COLO829 (cell line): ENCODE measurements around the gene HIRIP3.
A peak's percentile ranks its signal among the peaks of the same experiment; 100 is the strongest.

ENCODE experiments used
- DNase-seq: peaks from one replicate; pipeline ENCODE4 v3.0.0; 2012; ENCODE audit warnings: low spot score

Gene HIRIP3

DNA sequence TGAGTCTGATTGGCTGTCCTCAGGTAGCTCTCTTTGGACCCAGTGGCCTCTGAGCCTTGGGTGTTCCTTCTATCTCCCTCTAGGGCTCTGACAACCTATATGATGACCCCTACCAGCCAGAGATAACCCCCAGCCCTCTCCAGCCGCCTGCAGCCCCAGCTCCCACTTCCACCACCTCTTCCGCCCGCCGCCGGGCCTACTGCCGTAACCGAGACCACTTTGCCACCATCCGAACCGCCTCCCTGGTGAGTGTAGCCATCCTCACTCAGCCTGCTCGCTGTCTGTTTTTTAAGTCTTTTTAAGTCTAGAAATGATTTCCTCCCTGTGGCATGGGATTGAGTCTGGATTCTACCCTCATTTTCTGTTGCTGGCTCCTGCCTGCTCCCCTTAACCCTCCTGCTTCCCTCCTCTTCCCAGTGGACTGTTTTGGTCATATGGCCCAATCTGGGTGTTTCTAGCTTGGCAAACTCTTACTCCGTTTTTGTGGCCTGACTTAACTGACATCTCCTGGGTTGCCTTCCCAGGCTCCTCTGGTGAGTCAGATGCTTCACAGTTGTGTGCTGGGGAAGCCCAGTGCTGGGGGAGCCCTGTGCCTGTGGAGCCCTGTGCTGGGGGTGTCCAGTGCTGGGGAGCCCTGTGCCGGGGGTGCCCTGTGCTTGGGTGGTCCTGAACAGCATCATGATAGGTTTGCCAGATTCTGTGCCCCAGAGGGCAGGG, 11.8 kb downstream of the HIRIP3 start:
- DNase-seq: no peak

DNA sequence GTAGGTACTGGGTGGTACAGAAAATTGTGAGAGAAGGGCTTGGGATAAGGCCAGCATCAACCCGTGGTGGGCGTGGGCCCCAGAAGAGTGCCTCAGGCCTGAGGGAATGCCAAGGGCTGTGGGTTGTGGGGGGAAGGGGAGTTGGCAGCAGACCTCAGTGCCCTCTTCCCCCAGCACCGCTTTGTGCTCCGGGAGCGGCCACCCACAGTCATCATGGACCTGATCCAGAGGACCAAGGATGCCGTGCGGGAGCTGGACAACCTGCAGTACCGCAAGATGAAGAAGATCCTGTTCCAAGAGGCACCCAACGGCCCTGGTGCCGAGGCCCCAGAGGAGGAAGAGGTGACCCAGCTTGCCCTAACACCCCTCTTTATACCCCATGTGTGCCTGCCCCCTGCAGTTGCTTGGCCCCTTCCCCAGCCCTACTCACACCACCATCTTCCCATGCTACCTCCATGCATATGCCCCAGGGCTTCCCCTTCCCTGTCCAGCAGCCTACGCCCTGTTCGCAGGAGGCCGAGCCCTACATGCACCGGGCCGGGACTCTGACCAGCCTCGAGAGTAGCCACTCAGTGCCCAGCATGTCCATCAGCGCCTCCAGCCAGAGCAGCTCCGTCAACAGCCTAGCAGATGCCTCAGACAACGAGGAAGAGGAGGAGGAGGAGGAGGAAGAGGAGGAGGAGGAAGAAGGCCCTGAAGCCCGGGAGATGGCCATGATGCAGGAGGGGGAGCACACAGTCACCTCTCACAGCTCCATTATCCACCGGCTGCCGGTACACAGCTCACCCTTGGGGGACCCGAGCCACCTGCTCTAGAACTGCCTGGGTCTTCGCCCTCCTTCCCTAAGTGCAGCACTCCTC, 12.6 kb downstream of the HIRIP3 start:
- no peak for DNase-seq

DNA sequence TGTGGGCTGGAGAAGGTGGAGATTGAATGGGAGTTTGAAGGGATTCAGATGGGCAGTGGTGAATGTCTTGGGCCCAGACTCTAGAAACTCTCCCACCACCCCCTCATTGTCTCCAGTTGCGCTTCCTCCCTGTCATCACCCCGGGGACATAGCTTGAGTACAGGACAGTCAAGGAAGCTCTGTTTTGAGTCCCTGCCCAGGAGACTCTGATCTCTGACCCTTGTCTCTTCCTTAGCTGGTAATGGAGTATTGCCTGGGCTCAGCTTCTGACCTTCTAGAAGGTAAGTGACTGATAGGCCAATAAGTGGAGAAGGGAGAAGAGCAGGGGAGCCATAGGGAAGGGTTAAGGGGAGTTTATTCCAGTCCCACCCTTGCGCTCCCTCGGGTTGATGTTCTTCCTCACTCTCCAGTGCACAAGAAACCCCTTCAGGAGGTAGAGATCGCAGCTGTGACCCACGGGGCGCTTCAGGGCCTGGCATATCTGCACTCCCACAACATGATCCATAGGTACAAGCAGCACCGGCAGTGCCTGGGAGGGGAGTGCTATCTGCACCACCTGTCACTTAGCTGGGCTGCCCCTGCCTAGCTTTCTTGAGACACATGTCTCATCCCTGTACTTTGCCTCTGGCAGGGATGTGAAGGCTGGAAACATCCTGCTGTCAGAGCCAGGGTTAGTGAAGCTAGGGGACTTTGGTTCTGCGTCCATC, 16.7 kb downstream of the HIRIP3 start:
- no peak for DNase-seq

DNA sequence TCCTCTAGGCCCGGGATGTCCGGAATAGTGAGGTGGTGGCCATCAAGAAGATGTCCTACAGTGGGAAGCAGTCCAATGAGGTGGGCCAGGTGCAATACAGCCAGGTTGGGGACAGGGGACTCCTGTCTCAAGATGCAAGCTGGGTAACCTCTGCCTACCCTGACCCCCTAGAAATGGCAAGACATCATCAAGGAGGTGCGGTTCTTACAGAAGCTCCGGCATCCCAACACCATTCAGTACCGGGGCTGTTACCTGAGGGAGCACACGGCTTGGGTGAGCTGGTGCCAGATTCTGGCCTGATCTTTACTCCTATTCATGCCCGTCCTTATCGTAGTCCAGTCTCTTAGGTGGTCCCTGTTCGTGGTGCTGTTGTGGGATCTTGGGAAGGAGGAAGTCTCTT, 17.3 kb downstream of the HIRIP3 start:
- no peak for DNase-seq

DNA sequence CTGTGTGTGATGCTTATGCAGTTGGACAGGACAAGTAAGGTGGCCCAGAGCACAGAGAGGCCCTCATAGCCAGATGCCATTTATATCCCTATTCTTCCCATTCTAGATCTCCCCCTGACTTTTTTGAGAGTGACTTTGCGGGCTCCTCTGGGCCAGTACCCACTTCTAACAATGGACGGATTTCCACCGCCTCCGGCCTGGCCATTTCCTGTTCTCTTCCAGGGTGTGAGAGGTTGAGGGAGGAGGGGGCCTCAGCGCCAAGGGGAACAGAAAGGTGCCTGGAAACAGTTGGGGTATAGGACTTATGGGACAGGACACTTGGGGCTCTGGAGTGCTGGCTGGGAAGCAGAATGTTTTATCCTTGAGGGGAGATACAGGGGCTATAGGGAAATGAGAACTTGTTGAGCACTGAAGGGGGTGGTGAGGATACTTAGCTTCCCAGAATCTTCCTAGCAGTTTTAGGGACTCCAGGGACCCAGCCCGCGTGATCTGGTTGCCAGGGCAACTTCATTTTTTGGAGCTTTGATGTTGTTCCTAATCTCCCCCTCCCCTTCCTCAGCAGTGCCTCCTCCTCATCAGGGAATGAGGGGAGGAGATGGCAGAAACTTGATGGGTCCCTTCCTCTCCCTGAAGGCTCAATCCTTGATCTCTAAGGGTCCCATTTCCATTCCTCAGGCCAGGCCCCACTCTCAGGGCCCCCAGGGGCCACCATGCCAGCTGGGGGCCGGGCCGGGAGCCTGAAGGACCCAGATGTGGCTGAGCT, 18.2 kb downstream of the HIRIP3 start:
- no peak for DNase-seq

DNA sequence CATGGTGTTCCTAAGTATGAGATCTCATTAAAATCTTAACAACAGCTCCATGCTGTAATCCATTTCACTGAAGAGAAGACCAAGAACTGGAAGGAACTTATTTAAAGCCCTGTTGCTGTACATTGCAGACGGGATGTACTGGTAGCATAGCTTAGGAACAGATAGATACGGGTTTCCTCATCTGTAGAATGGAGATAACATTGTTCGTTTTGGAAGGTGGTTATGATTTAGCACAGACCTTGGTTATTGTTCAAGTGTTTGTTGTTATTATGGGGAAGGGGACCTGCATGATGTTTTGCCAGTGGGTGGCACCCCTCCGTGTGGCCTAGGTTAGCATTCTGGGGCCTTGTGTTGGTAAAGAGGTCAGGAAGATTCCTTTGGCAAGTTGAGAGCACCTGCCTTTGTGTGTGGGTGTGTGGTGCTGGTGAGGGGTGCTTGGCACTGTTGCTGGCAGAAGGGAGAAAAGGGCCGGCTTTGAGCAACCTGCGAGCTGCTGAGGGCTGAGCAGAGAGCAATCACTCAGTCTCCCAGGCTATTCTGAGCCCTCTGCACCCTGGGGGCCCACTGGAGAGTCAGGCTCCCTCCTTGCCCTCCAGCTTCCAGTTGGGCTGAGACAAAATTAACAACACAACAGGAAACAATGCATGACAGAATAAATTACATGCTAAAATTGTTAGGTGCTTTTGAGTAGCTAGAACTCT, 19.5 kb downstream of the HIRIP3 start:
- no peak for DNase-seq

DNA sequence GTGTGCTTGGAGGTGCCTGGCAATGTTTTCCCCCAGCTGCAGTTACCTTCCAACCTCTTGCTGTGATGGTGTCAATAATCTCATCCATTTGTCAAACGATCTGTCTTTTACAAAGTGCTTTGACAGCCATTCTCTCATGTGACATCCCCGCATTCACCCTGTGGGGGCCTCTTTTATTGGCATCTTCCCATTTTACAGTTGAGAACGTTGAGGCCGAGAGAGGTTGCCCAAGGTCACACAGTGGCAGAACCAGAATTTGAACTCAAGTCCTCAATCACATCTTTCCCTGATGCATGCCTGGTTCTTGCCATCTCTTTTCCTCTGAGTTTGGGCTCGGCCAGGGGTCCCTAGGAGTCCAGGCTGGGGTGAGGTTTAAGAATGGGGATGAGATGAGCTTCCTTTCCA, 20.3 kb downstream of the HIRIP3 start:
- no peak for DNase-seq

DNA sequence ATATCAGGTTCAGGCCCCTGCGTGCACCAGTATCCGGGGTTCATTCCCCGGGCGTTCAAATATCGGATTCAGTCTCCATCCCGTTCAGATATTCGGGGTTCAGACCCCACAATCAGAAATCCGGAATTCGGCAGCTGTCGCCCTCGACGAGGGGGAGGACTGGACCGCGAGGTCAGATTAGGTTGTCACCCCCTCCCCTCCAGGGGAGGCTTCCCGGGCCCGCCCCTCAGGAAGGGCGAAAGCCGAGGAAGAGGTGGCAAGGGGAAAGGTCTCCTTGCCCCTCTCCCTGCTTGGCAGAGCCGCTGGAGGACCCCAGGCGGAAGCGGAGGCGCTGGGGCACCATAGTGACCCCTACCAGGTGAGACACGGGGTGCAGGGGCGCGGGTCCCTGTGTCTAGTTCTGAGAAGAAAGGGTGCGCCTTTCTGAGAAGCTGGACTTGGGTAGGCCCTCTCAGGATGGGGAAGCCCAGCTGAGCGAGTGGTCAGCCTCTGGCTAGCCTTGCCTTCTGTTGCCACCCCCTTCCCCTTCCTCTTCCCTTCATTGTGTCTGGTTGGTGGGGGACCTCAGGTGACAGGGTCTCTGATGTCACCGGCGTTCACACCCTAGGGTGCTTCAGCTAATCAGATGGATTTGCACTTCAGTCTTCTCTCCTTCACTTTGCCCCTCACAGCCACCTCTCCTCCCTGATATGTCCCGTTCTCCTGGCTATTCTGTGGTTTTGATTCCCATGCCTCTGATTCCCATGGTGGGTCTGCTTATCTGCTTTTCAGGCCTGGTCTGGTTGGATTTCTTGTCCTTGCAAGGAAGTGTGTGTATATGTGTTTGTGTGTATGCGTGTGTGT, 20.9 kb downstream of the HIRIP3 start:
- no peak for DNase-seq

DNA sequence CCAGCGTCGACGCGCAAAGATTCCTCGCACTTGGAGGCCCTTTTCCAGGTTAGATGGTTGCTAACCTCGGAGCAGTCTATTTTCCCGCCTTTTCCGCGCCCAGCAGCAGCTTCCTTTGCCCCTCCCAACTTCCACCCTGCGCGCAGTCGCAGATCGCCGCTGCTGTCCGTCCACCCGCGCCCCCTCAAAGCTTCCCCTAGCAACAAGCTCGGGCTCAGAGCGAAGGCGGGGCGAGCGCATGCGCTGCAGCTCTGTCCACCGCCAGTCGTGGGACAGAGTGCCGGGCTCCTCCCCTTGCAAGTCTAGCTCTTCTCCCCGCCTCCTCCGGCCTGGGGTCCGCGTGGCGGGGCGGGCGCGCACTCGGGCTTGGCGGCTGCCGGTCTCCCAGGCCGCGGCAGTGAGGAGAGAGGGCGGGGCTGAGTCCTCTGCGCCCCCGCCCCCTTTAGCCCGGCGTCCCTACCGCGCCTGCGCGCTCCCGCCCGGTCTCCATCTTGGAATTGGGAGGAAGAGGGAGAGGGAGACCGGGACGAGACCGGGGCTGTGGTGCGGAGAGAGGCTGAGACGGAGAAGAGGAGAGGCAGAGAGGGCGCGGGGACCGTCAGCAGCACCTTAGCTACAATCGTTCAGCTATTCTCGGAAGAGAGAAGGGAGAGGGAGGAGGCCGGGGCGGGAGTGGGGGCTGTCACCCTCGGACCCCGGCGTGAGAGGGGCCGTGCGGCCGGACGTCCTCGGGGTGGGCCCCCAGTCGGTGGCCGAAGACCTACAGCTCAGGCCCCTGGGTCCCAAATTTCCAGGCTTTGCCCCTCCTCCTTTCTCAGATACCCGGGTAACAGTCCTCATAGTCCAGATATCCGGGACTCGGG, 21.8 kb downstream of the HIRIP3 start, which contains the start of gene TAOK2:
Gene TAOK2 (plus strand): TSS at position 485 of the 863 bp plus-strand sequence. CDS start 3,905 bp downstream, outside the sequence.
- DNase-seq: peak; percentile 100

DNA sequence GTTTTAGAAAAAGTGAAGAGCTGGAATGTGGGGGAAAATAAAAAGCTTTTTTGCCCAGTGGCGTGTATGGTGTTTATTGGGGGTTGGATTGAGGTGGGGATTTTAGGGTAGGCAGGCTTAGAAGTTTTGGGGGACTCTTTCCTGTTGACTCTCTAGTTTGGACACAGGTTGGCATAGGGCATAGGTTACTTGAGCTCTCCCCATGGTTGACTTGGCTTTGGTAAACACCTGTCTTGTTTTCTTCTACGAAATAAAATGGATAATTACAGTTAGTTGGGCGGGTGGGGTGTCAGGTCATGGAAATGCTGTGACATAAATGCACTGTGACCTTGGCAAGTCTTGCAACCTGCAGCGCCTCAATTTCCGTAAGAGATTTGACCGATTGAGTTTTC, 22.4 kb downstream of the HIRIP3 start:
- DNase-seq: no peak

DNA sequence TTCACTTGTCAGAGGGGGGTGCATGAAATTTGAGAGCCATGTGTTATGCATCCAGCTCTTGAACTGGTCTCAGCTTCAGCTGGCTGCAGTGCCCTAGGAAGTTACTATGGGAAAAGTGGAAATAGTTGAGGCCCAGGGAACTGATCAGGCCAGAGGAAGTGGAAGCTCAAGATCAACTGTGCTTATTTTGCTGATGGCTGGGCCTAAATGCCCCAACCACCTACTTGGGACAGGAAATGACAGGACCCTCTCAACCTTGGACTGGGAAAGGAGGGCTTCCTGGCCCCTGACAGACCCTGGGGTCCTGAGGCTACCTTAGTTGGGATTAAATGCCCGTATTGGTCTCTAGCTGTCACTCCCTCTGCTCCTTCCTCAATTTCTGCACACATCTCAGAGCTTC, 22.9 kb downstream of the HIRIP3 start:
- DNase-seq: no peak

DNA sequence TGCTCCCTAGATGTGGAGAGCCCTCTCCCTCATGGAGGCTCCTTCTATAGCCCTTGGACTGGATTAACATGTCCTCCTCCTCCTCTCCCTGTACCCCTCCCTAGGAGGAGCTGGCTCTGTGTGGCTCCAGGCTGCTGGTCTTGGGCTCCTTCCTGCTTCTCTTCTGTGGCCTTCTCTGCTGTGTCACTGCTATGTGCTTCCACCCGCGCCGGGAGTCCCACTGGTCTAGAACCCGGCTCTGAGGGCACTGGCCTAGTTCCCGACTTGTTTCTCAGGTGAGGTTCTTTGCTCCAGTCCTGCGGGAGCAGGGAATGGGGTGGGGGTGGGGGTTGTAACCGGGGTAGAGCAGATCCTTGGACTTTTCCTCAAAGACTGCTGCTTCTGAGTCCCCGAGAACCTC, 24.1 kb downstream of the HIRIP3 start:
- DNase-seq: no peak

DNA sequence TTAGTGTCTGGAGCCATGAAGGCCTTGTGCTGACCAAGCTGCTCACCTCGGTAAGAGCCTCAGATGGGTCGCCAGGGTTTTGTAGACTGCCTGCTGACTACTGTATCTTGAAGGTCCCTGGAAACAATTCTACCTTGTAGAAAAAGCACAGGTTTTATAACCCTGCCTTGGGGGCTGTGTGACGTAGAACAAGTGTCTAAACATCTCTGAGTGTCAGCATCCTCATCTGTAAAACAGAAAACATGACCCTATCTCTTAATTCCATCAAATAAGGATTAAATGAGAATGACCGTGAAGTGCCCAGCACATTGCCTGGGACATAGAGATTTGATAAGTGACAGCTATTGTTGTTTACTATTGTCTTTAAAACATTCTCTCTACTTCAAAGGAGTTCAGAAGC, 27.2 kb downstream of the HIRIP3 start:
- no peak for DNase-seq

DNA sequence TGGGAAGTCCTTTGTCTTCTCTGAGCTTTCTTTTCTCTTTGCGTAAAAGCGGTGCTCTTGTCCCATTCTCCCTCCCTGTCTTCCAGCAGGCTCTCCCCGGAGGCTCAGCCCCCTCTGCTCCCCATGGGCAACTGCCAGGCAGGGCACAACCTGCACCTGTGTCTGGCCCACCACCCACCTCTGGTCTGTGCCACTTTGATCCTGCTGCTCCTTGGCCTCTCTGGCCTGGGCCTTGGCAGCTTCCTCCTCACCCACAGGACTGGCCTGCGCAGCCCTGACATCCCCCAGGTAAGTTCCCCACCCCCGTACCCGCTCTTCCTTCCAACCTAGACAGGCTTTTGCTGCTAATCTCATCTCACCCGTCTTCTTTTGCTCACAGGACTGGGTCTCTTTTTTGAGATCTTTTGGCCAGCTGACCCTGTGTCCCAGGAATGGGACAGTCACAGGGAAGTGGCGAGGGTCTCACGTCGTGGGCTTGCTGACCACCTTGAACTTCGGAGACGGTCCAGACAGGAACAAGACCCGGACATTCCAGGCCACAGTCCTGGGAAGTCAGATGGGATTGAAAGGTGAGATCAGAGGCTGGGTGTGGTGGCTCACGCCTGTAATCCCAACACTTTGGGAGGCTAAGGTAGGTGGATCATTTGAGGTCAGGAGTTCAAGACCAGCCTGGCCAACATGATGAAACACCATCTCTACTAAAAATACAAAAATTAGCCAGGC, 32.2 kb downstream of the HIRIP3 start:
- no peak for DNase-seq

DNA sequence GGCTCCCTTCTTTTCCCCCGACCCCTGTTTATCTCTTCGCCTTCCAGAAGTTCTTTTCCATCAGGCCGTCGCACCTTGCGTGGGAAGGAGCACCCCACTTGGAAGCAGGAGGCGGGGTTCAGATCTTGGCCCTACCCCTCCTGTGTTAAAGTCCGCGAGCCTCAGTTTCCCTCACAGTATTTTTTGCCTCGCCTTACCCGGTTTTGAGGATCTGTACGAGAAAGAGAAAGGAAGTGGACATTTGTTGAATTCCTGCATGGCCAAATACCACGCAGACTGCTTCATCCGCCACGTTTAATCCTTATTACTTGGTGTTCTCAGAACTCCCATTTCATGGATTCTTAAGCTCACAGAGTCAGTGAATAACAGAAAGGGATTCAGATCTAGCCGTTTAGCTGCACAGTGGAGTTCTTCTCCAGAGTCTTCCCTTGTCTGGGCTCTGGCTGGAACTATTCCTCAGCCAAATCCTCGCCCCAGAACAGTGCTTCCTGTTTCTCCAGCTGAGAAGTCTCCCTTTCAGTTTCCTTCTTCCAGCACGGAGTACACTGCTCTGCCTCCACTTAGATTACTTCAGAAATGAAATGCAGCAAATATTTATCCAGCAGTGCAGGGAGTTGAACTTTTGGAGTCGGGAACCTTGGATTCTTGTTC, 32.9 kb downstream of the HIRIP3 start:
- DNase-seq: no peak

DNA sequence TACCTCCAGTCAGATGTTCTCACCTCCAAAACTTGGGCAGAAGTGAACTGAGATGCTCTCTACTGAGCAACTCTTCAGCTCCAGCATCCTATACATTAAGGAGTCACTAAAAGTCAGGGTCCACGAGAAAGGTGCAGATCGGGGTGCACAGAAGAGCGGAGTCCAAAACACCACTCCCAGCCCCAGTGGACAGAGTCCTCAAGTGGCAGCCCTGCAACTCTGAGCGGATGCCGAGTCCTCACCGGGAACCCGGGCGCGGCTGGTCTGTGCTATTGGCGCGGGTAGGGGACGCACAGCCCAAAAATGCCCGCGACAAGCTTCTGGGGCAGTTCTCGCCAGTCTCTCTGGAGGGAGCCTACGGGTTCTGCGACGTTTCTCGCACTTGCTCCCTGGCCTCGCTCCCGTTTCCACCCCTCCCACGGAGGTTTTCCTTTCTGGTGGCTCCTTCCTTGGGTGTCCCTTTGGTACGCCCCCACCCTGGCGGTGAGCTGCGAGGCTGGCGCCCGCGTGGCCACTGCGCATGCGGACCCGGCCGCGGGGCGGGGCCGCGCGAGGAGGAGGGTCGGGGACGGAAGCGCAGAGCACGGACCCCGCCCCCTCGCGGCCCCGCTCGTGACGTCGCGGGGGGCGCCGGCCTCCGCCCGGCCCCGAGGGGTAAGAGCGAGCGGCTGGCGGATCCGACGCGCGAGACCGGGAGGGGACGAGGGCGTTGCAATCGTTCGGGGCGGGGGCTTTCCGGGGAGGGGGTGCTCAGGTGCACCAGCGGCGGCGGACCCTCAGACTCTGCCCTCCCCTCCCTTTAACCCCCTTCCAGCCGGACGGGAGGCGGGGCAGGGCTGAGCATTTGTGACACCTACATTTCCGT, 33.7 kb downstream of the HIRIP3 start, which contains the start of gene TMEM219:
Gene TMEM219 (plus strand): TSS at position 601 of the 865 bp plus-strand sequence. CDS start 1,065 bp downstream, outside the sequence.
- DNase-seq: peak; percentile 92

DNA sequence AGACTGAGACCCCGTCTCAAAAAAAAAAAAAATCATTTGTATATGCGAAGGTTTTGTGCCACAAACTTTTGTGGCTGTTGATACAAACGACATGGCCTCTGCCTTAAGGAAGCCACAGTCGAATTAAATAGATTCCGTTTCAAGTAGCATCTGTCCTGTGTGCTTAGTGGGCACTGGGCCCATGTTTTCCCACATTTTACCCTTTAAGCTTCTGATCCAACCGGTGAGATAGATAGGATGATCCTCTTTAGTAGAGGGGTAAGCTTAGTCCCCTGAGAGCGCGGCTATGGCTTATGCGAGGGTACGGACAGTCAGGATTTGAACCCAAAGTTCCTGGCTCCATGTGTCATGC, 34.3 kb downstream of the HIRIP3 start:
- DNase-seq: no peak
